Activated CD8-positive, alpha-beta T cell treated with anti-CD3 and anti-CD28 coated beads for 36 hours (primary cell): ENCODE measurements around the gene PRSS36. TPM values are rescaled to one million over a fixed set of nuclear protein-coding genes. Genes with fewer than 3 reads are reported as not detected.

Experiments
- ATAC-seq: fragments of 200-7000 bp; cut with Tn5 transposase; one replicate; pipeline ENCODE4 v1.10.0; 2021; ENCODE audit warnings: mild to moderate bottlenecking, moderate library complexity
- CTCF ChIA-PET: fragments of 350-600 bp; sonication (Branson Sonifier 250); formaldehyde crosslinking; loops from one replicate; lab custom pipeline; 2021; ENCODE audit warnings: antibody characterized with exemption; lab: Charles Lee
- POLR2A ChIA-PET: fragments of 350-600 bp; sonication (Branson Sonifier 250); formaldehyde crosslinking; loops from one replicate; lab custom pipeline; 2021; ENCODE audit warnings: antibody characterized with exemption; lab: Charles Lee
- DNase-seq: peaks from one replicate; pipeline ENCODE4 v3.0.0-alpha.2; 2020
- H3K27ac Mint-ChIP-seq: one replicate; pipeline ENCODE4 v1.8.0; 2021; ENCODE audit warnings: mild to moderate bottlenecking, mixed read lengths
- H3K27me3 Mint-ChIP-seq: one replicate; pipeline ENCODE4 v1.8.0; 2021; ENCODE audit warnings: mixed read lengths
- H3K36me3 Mint-ChIP-seq: one replicate; pipeline ENCODE4 v1.8.0; 2021; ENCODE audit warnings: low read depth, mixed read lengths
- H3K4me1 Mint-ChIP-seq: one replicate; pipeline ENCODE4 v1.8.0; 2021; ENCODE audit warnings: low read depth, mixed read lengths
- H3K4me3 Mint-ChIP-seq: one replicate; pipeline ENCODE4 v1.8.0; 2021; ENCODE audit warnings: mild to moderate bottlenecking, moderate library complexity, mixed read lengths
- H3K9me3 Mint-ChIP-seq: one replicate; pipeline ENCODE4 v1.8.0; 2021; ENCODE audit warnings: mixed read lengths
- CTCF ChIP-seq: fragments of 200-600 bp; IDR thresholded peaks from one replicate; pipeline ENCODE4 v1.8.0; 2022; ENCODE audit warnings: antibody characterized with exemption, mild to moderate bottlenecking
- intact Hi-C: fragments of 100-400 bp; cut with micrococcal nuclease; formaldehyde crosslinking; loops from one replicate; pipeline ENCODE4 v1.10.0; 2022
- total RNA-seq, 2 experiments: library from RNA; stranded (reverse); gene quantifications; one replicate each; pipeline ENCODE4 v1.2.3, GENCODE V29; 2021

Gene PRSS36
- total RNA-seq, 2 experiments from 2014 or later, result 0.18 to 0.72 TPM

DNA sequence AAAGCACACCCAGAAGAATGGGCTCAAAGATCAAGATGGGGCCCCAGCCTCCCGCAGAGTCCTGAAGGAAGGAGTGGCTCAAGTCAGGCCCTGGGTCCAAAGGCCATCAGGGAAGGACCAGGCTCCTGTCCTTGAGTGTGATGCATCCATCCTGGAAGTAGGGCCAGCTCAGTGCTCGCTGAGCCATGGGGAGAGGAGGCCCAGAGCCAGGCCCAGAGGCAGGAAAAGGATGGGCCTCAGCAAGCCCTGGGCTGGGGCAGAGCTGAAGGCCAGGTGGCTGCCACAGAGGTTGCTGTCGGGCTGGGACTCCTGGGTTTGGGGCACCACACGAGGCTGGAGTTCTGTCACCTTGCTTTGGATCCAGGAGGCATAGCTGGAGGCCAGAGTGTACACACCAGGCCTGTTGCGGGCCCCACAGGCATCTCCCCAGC is 18.0 kb downstream of the PRSS36 start:
- no peak for TF ChIP-seq CTCF
- CTCF ChIA-PET, result interaction anchor here (1.1 to 3.0 kb wide), 2 partner anchors 10 to 11 kb away, joined by 3 to 12 read pairs; no protein-coding TSS in a partner anchor

DNA sequence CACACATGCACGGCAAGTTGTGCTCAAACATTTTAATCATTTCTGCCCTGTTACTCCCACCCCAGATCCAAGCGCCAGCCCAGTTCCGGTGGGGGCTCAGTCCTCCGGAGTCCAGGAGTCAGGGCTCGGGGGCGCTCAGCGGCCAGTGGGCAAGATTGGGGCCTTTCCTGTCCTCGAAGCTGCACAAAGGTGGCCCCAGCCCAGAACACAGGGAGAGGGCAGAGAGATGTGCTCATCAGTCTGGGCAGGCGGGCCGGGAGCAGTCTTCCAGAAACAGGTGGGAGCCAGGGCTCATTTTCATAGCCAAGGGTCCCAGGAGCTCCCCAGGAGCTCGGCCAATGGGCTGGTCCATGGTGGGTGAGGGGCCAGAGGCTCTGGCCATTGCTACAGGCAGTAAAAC is 18.4 kb downstream of the PRSS36 start:
- Mint-ChIP-seq H3K27ac (no peak overlapping the region), H3K4me1 (peaks cover 2% of the 10 kb centered on the region), H3K36me3 (peaks cover 7% of the 10 kb centered on the region), H3K27me3 (no peaks in the 10 kb centered on the region), H3K4me3 (no peak overlapping the region), H3K9me3 (no peaks in the 10 kb centered on the region)
- CTCF ChIA-PET, result interaction anchor here (1.1 to 3.0 kb wide), 2 partner anchors 11 kb away, joined by 3 to 12 read pairs; no protein-coding TSS in a partner anchor
- DNase-seq, result no peak
- no peak for ATAC-seq
- no peak for TF ChIP-seq CTCF
- intact Hi-C loops, result no loop called here
- POLR2A ChIA-PET, result interaction anchor here (0.9 kb wide), 1 partner anchor 14 kb away, joined by 4 read pairs; the partner anchor contains the start of gene KAT8

More for the DNA sequence above, 18.0 kb downstream of the PRSS36 start:
- peaks cover 7% of the 10 kb centered on the region for H3K36me3 Mint-ChIP-seq
- H3K9me3 Mint-ChIP-seq, result no peaks in the 10 kb centered on the region
- no peak for DNase-seq
- no peak overlapping the region for H3K4me3 Mint-ChIP-seq
- H3K27me3 Mint-ChIP-seq, result no peaks in the 10 kb centered on the region
- intact Hi-C loops, result no loop called here
- no peak for ATAC-seq
- no peak overlapping the region for H3K27ac Mint-ChIP-seq
- POLR2A ChIA-PET, result interaction anchor here (0.7 to 0.9 kb wide), 2 partner anchors 11 to 14 kb away, joined by 3 to 4 read pairs; partner anchors contain the start of gene KAT8
- peaks cover 2% of the 10 kb centered on the region for H3K4me1 Mint-ChIP-seq

- ChIA-PET POLR2A (interaction anchor here (0.9 kb wide), 1 partner anchor 13 kb away, joined by 4 read pairs; the partner anchor contains the start of gene KAT8), CTCF (interaction anchor here (1.1 to 3.0 kb wide), 2 partner anchors 10 to 11 kb away, joined by 3 to 12 read pairs; no protein-coding TSS in a partner anchor)
- intact Hi-C loops, result no loop called here
- no peak for TF ChIP-seq CTCF
- no peak overlapping the region for H3K4me3 Mint-ChIP-seq
- H3K9me3 Mint-ChIP-seq, result no peaks in the 10 kb centered on the region
- H3K4me1 Mint-ChIP-seq, result peaks cover 2% of the 10 kb centered on the region
- H3K27ac Mint-ChIP-seq, result no peak overlapping the region
- H3K36me3 Mint-ChIP-seq, result peaks cover 13% of the 10 kb centered on the region
- DNase-seq (no peak), ATAC-seq (no peak)
- no peaks in the 10 kb centered on the region for H3K27me3 Mint-ChIP-seq
Observed at GRCh38 chr16:31130899-31131298, 19.0 kb downstream of the PRSS36 start.

GRCh38 chr16:31130336-31130891 is 19.5 kb downstream of the PRSS36 start:
- Mint-ChIP-seq H3K36me3 (peaks cover 15% of the 10 kb centered on the region), H3K4me1 (peaks cover 2% of the 10 kb centered on the region), H3K4me3 (no peak overlapping the region), H3K9me3 (no peaks in the 10 kb centered on the region), H3K27ac (no peak overlapping the region), H3K27me3 (no peaks in the 10 kb centered on the region)
- TF ChIP-seq CTCF, result no peak
- no peak for DNase-seq
- CTCF ChIA-PET, result interaction anchor here (3.0 kb wide), 1 partner anchor 12 kb away, joined by 12 read pairs; no protein-coding TSS in a partner anchor
- intact Hi-C loops, result no loop called here
- POLR2A ChIA-PET, result no interaction called here
- ATAC-seq, result no peak
